ENCODE measurements around the gene SLC12A9.

DNA sequence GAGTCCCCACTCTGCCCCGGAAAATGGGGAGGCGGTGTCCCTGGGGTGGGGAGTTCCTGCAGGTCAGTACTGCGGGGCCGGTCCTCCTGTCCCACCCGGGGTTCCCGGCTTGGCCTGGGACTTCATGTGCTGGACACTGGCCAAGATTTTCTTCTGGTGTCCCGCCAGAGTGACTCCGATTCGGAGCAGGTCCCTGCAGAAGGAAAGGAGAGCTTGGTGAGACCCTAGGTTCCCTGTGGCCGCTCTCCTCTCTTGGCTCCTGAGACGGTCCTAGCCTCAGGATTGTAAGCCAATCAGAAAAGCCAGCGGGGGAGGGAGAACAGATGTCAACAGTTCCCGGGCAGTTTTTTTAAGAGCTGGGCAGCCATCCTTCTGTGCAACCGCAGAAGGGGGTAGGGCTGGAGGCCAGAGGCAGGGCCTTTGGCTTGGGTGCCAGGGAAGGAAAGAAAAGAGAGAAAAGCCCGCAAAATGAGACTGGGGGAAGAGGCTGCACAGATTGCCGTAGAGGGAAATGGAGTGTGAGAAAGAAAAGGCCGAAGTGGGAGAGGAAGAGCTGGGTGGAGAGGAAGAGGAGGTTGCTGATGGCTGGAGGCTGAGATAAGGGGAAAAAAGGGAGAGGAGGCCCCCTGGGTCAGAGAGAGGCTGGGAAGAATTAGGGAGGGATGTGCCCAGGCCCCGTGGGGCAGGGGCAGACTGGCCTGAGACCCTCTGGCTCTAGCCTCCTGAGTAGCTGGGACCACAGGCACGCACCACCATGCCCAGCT, 48.9 kb upstream of the SLC12A9 start:
- TF ChIP-seq, protein P1, sequence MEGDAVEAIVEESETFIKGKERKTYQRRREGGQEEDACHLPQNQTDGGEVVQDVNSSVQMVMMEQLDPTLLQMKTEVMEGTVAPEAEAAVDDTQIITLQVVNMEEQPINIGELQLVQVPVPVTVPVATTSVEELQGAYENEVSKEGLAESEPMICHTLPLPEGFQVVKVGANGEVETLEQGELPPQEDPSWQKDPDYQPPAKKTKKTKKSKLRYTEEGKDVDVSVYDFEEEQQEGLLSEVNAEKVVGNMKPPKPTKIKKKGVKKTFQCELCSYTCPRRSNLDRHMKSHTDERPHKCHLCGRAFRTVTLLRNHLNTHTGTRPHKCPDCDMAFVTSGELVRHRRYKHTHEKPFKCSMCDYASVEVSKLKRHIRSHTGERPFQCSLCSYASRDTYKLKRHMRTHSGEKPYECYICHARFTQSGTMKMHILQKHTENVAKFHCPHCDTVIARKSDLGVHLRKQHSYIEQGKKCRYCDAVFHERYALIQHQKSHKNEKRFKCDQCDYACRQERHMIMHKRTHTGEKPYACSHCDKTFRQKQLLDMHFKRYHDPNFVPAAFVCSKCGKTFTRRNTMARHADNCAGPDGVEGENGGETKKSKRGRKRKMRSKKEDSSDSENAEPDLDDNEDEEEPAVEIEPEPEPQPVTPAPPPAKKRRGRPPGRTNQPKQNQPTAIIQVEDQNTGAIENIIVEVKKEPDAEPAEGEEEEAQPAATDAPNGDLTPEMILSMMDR (IDR thresholded peaks at IDR 0.05): no peak
- no peak for TF ChIP-seq POLR2A (IDR thresholded peaks at IDR 0.05)
